Fibroblast of peridontal ligament (primary cell): ENCODE data around the gene ZSCAN22.

ENCODE experiments used
- DNase-seq: peaks from one replicate; pipeline ENCODE4 v3.0.0-alpha.2; 2010; ENCODE audit errors: extremely low read depth

ZSCAN22 gene

DNA sequence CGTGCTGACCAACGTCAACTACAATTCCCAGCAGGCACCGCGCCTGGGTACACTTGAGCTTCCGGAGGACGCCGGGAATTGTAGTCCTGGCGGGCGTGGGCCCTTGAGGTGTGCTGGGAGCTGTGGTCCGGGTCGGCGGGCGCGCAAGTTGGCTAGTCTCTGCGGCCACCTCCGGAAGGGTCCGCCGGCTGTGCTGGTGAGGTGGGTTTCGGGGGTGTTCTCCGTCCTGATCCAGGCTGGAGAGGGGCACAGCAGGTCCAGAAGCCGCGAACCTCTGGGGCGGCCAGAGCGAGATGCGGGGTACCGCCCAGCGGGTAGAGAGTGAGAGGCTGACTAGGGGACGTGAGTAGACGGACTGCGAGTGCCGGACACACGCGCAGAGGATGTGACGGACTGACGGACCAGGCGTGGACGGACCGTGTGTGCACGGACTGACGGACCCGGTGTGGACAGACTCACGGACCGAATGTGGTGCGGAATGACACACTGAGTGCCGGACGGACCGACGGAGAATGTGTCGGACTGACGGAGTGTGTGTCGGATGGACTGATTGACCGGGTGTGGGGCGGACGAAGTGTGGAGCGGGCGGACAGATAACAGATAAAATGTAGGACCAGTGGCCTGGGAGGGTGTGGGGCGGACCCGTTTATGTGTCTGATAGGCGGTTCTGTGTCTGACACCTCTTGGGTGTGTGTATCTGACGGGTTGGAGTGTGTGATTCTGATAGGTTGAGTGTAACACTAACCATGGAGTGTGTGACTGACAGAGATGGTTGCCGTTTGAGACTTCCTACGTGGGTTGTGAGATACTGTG is at the start of gene ZSCAN22:
TSS of gene ZSCAN22 (plus strand) at position 81 of the 813 bp plus-strand sequence. CDS start 7,809 bp downstream, outside the sequence.
- peak; percentile 94 for DNase-seq

DNA sequence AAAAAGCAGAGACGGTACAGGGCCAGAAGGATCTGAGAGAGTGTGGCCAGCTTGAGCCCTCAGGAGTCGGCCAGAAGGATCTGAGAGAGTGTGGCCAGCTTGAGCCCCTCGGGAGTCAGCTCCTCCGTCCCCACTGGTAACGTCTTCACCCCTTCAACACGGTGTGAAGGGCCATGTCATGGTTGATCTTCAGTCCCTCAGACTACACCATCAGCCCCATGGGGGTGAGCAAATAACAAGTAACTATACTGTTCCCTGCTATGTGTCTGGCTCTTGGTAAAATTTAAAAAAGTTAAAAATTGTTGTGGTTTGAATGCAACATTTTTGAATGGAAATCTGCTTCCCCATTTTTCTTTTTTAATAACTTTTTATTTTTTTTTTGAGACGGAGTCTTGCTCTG is 49.6 kb upstream of the ZSCAN22 start:
- DNase-seq, result no peak

DNA sequence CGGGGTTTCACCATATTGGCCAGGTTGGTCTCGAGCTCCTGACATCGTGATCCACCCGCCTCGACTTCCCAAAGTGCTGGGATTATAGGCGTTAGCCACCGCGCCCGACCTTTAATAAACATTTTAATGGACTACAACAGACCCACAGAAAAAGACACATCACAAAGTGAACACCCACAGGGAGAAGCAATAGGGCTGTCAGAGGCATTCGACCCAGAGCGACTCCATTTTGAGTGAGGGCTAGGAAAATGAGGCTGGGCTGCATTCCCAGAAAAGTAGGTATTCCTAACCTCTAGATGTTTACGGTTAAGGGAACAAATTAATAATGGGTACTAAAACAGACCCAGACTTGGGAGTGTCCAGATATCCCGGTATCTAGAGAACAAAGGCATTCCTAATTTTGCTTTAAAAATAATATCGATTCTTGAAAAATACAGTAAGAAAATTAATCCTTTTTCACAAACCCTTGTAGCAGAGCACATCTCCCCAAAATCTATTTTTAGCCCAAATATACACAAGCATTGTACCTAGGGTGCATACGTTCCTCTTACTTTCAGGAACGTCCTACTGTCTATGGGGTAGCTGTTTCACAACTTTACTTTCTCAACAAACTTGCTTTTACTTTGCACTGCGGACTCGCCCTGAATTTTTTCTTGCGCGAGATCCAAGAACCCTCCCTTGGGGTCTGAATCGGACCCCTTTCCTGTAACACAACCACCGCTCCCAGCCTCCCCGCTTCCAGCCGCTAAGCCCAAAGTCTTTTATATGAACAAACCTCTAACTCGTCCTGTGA is 48.9 kb upstream of the ZSCAN22 start:
- DNase-seq, result peak; percentile 5

DNA sequence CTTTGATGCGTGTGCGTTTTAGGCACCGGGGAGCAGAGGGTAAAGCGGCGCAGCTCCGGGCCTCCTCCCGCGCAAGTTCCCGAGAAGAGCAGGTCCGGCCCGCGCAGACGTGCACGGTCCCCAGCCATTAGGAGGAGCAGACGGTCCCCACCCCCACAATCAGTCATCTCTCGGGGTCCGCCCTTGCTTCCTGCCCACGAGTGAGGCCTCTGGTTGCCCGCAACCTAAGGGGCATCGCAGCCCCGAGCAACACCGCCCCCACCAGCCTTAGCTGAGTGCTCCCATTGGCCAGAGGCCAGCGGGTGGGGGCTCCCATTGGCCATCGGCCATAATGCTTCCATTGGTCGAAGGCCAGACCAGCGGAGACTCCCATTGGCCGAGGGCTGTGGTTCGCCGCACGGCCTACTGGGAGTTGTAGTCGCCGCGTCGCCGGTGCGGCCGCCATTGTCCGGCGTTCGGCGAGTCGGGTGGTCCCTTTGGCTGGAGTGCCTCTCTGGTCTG is 48.2 kb upstream of the ZSCAN22 start, which contains the start of gene ZNF8:
TSS of gene ZNF8 (plus strand) at position 415 of the 501 bp plus-strand sequence. CDS start 127 bp downstream, outside the sequence.
- peak; percentile 97 for DNase-seq

DNA sequence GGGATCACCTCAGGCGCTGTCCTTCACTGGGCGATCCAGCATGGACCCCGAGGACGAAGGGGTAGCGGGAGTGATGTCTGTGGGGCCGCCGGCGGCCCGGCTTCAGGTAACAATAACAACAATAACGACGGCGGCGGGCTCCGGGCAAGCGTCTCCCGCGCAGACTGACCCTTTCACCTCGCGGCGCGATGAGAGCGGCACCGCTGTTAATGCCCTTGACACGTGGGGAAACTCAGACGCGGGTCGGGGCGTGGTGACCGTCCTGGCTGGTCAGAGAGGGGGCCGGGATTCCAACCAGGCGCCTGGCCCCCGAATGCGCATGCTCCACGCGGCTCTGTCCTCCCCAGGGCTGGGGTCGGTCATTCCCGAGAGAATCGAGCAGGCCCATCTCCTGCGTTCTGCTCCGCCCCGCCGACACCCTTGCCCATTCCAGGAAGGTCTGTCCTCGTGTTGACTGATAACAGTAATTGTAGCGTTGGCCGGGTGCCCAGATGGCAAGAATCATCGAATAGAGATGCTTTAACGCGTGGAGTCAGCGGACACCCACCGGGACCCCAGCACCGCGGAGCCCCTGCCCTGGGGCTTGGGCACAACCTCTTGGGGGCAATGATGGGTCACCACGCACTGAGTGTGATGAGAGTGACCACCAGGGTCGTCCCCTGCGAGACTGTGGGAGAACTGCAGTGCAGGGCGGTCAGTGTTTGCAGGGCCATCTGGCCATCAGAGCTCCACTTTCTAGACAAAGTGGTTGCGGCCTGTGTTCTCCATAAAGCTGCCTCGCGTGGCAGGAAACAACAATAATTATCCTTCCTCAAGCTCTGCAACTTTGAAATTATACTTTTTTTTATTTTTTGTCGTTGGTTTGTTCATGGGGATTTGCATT is 47.5 kb upstream of the ZSCAN22 start:
- peak; percentile 36 for DNase-seq

DNA sequence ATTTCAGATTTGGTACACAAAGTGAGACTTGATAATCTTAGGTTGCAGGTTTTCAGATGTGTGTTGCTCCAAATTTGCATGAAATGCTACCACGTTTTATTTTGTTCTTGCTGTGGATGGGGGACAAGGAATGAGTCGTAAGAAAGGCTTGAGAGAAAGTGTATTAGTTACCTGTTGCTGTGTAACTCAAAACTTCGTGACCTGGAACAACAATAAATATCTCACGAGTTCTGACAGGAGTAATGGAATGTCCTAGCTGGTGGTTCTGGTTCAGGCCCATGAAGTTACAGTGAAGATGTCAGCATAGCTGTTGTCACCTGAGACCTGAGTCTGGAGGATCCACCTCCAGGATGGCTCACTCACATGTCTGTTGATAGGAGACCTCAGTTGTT is 46.9 kb upstream of the ZSCAN22 start:
- DNase-seq, result no peak

DNA sequence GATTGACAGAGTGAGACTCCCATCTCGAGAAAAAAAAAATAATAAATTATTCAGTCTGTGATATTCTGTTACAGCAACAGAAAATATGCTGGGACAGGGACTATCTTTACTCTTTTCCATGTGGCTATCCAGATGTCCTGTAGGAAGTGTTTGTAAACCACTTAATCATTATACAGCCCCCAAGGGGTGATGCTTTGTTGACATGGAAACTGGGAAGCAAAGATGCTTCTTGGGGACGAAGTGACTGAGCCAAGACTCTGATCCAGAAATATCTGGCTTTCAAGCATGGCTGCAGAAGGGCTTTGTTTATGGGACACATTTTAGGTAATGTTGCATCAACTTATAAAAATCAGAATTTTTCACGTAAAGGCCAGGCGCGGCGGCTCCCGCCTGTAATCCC is 42.6 kb upstream of the ZSCAN22 start:
- no peak for DNase-seq

DNA sequence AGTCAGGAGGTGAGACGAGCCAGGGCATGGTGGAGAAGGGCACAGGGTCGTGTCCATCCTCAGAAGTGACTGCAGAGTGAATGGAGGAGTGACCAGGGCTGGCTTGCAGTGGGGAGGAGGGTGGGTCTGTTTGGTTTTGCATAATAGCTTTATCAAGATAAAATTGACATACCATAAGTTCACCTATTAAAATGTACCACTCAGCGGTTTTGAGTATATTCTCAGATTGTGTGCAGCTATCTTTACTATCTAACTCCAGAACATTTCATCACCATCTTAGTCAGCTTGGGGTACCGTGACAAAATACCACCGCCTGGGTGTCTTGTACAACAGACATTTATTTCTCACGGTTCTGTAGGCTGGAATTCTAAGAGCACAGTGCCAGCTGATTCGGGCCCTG is 34.9 kb upstream of the ZSCAN22 start:
- DNase-seq, result no peak

DNA sequence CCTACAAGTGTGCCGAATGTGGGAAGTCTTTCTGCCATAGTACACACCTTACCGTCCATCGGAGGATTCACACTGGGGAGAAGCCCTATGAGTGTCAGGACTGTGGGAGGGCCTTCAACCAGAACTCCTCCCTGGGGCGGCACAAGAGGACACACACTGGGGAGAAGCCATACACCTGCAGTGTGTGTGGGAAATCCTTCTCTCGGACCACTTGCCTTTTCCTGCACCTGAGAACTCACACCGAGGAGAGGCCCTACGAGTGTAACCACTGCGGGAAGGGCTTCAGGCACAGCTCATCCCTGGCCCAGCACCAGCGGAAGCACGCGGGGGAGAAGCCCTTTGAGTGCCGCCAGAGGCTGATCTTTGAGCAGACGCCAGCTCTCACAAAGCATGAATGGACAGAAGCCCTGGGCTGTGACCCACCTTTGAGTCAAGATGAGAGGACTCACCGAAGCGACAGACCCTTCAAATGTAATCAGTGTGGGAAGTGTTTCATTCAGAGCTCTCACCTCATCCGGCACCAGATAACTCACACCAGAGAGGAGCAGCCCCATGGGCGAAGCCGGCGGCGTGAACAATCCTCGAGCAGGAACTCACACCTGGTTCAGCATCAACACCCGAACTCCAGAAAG is 31.9 kb upstream of the ZSCAN22 start:
- no peak for DNase-seq

DNA sequence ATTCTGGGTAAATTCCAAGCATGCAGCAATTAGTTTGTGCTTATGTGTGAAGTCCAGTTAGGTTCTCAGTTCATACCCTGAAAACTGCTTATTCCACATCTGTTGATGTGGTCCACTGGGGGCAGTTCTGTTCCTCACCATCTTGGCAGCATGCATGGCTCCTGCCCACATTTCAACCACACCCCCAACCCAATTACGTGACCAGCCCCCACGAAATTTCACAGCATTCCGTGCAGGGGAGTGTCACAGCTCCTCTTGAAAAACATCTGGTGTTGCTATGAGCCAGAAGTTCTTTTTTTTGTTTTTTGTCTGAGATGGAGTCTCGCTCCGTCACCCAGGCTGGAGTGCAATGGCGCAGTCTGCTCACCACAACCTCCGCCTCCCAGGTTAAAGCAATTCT is 30.7 kb upstream of the ZSCAN22 start:
- peak; percentile 2 for DNase-seq

DNA sequence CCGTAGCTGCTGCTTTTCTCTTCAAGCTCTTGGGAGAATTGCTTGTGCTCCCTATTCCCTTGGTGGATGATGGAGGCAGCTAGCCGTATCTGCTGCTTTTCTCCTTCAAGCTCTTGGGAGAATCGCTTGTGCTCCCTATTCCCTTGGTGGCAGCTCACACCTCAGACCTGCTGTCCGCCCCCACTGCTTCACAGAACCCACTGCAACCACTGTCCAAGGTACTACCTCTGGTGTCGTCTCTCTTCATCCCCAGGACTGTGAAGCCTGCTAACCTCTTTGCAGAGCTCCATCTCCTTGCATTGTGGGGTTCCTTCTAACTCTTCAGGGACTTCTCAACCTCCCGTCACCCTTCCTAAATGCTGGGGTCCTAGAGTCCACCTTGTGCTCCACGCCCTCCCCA is 26.2 kb upstream of the ZSCAN22 start:
- no peak for DNase-seq

DNA sequence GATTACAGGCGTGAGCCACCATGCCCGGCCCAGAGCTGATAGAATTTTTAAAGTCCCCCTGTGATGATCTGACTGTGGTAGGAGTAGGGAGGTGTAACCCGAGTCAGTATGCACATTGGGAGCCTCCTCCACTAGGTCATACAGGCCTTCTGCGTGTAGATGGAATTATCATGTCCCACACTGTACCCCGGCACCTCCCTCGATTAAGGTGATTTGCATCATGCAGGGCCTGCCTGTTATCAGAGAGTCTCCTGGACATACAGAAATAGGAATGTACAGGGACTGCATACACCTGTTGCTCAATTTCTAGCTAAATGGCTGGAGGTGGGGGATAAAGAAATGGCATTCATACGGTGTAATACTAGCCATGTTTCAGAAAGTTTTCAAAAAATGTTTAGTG is 22.5 kb upstream of the ZSCAN22 start:
- no peak for DNase-seq

DNA sequence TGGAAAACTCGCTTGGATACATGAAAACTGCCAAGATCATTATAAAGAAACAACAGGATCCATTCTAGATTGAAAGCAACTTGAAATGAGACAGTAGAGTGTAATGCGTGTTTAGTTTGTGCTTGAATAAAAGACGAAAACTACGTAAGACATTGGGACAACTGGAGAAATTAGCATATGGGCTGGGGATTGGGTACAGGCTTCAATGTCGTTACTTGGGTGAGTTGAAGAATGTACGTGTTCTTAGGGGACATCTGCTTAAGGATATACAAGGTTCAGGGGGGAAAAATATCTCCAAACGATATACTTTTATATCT is 22.1 kb upstream of the ZSCAN22 start:
- no peak for DNase-seq

DNA sequence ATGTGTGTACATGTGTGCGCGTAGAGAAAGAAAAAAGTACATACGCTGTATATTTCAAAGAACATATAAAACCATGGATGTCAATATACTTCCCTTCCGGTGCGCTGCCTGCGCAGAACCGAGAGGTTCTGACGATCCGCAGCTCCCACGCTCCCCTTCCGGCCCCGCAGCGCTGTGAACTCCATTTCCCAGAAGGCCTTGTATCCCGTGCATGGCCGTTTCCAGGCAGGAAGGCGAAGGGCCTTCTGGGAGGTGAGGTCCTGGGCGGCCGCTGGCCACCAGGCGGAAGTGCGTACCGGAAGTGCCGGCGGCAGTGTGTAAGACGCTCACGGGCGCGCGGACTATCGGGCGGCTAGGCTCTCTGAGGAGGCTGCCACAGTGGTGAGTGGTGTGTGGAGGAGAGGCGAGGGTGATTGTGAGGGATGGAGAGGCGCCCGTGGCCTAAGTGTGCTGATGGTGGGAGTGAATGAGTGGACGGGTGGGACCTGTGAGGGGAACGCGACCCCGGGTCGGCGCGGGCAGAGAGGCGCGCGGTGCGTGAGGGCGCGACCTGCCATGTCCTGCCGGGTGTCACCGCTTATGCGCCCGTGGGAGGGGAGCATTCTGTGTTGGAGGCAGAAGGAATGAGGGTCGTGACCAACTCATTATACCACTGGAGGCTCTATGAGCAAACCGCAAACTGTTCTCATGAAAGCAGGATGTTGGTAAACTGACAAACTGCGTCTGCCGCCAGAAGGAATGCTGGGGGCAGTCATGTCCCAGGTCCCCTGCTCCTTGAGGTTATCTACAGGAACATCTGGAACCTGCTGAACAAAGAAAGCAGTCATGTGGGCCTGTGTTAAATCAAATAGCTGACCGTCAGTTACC is 21.5 kb upstream of the ZSCAN22 start, which contains the start of gene ERVK3-1:
TSS of gene ERVK3-1 (plus strand) at position 313 of the 867 bp plus-strand sequence. CDS start 6,792 bp downstream, outside the sequence.
- peak; percentile 94 for DNase-seq

DNA sequence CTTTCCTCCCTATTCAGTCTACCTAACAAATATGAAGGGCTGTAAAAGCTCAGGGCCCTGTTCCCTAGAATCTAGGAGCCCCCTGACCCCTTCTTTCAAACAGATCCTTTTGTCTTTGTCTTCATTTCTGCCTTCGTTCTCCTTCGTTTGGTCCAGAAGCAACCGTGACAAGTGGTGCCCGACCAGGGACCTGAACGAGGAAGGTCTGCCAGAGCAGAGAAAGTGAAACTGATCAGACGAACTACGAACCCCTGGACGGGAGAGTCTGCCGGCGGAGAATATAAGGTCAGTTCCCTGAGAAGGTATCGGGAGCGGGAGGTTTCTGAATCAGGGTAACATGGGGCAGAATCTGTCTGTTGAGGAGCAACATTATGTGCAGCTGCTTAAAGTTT is 20.9 kb upstream of the ZSCAN22 start:
- peak; percentile 8 for DNase-seq

DNA sequence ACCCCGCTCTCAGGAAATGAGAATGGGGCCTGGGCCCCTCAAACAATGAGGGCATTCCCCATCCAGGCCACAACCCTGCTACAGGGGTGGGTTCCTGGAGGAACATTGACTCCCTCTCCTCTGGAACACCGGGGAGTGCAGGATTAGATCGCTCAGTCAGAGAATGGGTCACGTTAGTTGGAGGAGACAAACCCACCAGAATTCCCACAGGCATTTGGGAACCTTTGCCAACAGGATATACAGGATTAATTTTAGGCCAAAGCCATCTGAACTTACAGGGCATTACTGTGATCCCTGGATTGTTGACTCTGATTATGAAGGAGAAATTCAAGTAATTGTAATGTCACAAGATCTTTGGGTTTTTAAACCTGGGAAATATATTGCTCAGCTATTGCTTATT is 19.1 kb upstream of the ZSCAN22 start:
- DNase-seq, result no peak

DNA sequence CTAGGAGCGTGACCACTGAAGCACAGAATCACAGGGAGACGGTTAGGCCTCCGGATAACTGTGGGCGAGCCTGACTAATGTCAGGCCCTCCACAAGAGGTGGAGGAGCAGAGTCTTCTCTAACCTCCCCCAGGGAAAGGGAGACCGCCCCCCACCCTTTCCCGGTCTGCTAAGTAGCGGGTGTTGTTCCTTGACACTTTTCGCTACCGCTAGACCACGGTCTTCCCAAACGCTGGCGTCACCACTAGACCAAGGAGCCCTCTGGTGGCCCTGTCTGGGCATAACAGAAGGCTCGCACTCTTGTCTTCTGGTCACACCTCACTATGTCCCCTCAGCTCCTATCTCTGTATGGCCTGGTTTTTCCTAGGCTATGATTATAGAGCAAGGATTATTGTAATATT is 16.1 kb upstream of the ZSCAN22 start:
- peak; percentile 12 for DNase-seq

DNA sequence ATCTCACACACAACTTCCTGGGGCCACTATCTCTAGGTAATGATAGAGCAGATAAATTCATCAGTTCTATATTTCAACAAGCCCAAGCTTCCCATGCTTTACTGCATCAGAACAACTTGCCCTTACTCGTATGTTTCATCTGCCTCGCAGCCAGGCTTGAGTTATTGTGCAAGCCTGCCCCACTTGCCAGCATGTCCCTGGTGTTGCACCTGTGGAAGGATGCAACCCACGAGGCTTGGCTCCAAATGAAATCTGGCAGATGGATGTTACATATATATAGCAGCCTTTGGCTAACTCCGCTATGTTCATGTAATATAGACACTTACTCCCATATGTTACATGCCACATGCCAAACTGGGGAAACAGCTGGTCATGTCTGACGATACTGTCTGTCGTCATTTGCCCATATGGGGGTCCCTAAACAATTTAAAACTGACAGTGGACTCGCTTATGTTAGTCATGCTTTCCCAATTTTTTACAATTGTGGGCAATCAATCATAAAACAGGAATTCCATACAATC is 15.4 kb upstream of the ZSCAN22 start:
- no peak for DNase-seq

DNA sequence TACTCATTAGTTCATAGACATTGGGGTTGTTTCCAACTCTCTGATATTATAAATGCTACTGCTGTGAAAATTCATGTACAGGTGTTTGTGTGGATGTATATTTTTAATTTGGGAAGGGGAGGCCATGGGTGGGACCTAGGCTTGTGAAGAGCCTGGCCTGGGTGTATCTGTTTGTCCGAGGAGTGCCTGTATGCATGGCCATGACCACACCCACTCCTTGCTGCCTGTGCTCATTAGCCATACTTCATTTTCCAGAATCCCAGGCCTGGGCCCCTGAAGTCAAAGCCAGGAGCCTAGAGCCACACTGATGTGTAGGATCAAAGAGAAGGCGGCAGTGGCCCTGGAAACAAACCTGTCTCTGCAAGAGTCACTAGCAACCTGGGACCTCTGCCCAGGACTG is 11.2 kb upstream of the ZSCAN22 start:
- no peak for DNase-seq

DNA sequence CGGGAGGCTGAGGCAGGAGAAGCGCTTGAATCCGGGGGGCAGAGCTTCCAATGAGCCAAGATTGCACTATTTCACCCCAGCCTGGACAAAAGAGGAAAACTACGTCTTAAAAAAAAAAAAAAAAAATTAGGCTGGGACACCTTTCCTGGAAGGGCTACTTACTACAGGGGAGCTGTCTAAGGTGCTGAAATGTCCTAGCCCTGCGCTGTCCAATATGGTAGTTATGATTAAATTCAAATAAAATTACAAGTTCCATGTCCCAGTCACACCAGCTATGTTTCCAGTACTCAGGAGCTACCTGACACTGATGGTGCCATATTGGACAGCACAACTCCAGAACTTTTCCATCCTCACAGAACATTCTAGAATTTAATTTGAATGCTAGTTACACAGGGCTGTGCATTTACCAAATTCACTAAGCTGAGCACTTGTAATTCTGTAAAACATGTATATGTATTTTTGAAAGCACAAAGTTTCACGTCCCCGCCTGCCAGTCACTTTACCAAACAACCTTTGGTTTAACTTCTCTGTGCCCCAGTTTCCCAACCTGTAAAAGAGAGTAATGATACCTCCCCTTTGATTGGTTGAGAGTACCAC is 9.2 kb upstream of the ZSCAN22 start:
- DNase-seq, result peak; percentile 63
